ENCODE data around the gene TMEM213.
A peak's percentile ranks its signal among the peaks of the same experiment; 100 is the strongest.

Gene TMEM213

GRCh38 chr7:138843632-138844580 lies 46.1 kb downstream of the TMEM213 start:
- H3K4me3 ChIP-seq (ENCODE audit: low read depth, low read length) = no peak overlapping the region
- in situ Hi-C loops (cut with HindIII; ENCODE audit: low sequenced_read_pairs) = no loop called here
- no peak for DNase-seq (ENCODE audit: low read depth)
- no peak for TF ChIP-seq CTCF (IDR thresholded peaks at IDR 0.05; ENCODE audit: low read depth, low read length, missing control alignments)

- in situ Hi-C loops (cut with HindIII; ENCODE audit: low sequenced_read_pairs) = no loop called here
- TF ChIP-seq CTCF (IDR thresholded peaks at IDR 0.05; ENCODE audit: low read depth, low read length, missing control alignments) = no peak
- DNase-seq (ENCODE audit: low read depth) = no peak
- no peak overlapping the region for H3K4me3 ChIP-seq (ENCODE audit: low read depth, low read length)
Measured at GRCh38 chr7:138845711-138846110, 47.9 kb downstream of the TMEM213 start.

DNA sequence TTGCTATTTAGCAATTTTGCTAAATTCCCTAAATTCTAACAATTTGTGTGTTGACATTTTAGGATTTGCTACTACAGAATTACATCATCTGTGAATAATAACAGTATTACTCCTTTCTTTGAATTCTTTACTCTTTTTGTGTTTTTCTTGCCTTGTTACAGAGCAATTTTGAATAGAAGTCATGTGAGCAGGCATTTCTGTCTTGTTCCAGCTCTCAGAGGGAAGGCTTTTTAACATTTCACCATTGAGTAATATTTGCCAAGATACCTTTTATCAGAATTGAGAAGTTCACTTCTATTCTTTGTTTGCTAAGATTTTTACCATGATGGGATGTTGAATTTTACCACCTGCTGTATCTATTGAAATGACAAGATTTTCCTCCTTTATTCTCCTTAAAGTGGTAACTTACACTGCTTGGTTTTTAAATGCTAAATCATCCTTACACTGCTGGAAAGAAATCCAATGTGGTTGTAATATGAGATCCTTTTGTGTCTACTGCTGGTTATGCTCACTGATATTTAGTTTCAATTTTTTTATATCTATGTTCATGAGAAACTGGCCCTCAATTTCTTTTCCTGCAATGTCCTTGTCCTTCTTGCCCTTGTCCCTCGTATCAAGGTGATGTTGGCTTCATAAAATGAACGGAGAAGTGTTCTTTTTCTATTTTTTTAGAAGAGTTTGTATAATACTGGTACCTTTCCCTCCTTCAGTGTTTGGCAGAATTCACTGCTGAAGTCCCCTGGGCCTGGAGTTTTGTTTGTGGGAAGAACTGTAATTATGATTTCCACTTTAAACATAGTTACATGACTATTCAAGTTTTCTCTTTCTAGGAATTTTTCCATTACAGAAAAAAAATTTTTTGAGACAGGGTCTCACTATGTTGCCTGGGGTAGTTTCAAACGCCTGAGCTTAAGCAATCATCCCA lies 50.5 kb downstream of the TMEM213 start:
- in situ Hi-C loops (cut with HindIII; ENCODE audit: low sequenced_read_pairs) = no loop called here
- H3K4me3 ChIP-seq (ENCODE audit: low read depth, low read length) = no peak overlapping the region

DNA sequence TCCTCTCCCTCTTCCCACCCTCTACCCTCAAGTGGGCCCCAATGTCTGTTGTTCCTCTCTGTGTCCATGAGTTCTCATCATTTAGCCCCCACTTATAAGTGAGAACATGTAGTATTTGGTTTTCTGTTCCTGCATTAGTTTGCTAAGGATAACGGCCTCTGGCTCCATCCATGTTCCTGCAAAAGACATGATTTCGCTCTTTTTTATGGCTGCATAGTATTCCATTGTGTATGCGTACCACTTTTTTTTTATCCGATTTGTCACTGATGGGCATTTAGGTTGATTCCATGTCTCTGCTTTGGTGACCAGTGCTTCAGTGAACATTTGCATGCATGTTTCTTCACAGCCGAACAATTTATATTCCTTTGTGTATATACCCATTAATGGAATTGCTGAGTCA lies 51.9 kb downstream of the TMEM213 start:
- DNase-seq (ENCODE audit: low read depth) = no peak
- no peak for TF ChIP-seq CTCF (IDR thresholded peaks at IDR 0.05; ENCODE audit: low read depth, low read length, missing control alignments)
- H3K4me3 ChIP-seq (ENCODE audit: low read depth, low read length) = no peak overlapping the region
- in situ Hi-C loops (cut with HindIII; ENCODE audit: low sequenced_read_pairs) = loop anchor here (5.0 kb wide), 1 partner anchor 63 kb away; no protein-coding TSS in a partner anchor

More for the DNA sequence above, 50.5 kb downstream of the TMEM213 start:
- TF ChIP-seq CTCF (IDR thresholded peaks at IDR 0.05; ENCODE audit: low read depth, low read length, missing control alignments) = no peak
- DNase-seq (ENCODE audit: low read depth) = peak; percentile 53

- H3K4me3 ChIP-seq (ENCODE audit: low read depth, low read length) = no peak overlapping the region
- in situ Hi-C loops (cut with HindIII; ENCODE audit: low sequenced_read_pairs) = loop anchor here (5.0 kb wide), 1 partner anchor 60 kb away; no protein-coding TSS in a partner anchor
- no peak for DNase-seq (ENCODE audit: low read depth)
- TF ChIP-seq CTCF (IDR thresholded peaks at IDR 0.05; ENCODE audit: low read depth, low read length, missing control alignments) = no peak
Measured at GRCh38 chr7:138852469-138852868, 54.7 kb downstream of the TMEM213 start.

- in situ Hi-C loops (cut with HindIII; ENCODE audit: low sequenced_read_pairs) = loop anchor here (5.0 kb wide), 1 partner anchor 59 kb away; no protein-coding TSS in a partner anchor
Measured at GRCh38 chr7:138853448-138853847, 55.7 kb downstream of the TMEM213 start.

More at GRCh38 chr7:138853448-138853847, 55.7 kb downstream of the TMEM213 start:
- DNase-seq (ENCODE audit: low read depth) = no peak
- no peak overlapping the region for H3K4me3 ChIP-seq (ENCODE audit: low read depth, low read length)
- no peak for TF ChIP-seq CTCF (IDR thresholded peaks at IDR 0.05; ENCODE audit: low read depth, low read length, missing control alignments)

Measured in astrocyte of the cerebellum (primary cell).